Natural killer cell treated with Interleukin-12 subunit alpha and Interleukin-12 subunit beta and Interleukin-15 and Interleukin-18, amount 100 ng/mL, for 72 hours (primary cell): ENCODE results near the gene SLC25A23. TPM values are rescaled to one million over a fixed set of nuclear protein-coding genes. Genes with fewer than 3 reads are reported as not detected.

Source experiments
- ATAC-seq, 2 donors: fragments of 150-1000 bp; cut with Tn5 transposase in 1 of 2; sonication (Bioruptor Pico), chemical (Tn5 transposase) in 1 of 2; 2 replicates each; pipeline ENCODE4 v1.10.0; 2021
- DNase-seq: peaks from one replicate; pipeline ENCODE4 v3.0.0; 2022; ENCODE audit warnings: low spot score
- H3K27ac Mint-ChIP-seq, 2 donors: 1 replicate in 1 of 2; 2 replicates in 1 of 2; pipeline ENCODE4 v1.8.0; 2022; ENCODE audit warnings: mixed read lengths in 2 of 2, mild to moderate bottlenecking in 1 of 2, moderate library complexity in 1 of 2
- H3K27me3 Mint-ChIP-seq, 2 donors: 1 replicate in 1 of 2; 2 replicates in 1 of 2; pipeline ENCODE4 v1.8.0; 2022; ENCODE audit warnings: mixed read lengths in 2 of 2
- H3K36me3 Mint-ChIP-seq: one replicate; pipeline ENCODE4 v1.8.0; 2022; ENCODE audit warnings: mixed read lengths
- H3K4me1 Mint-ChIP-seq, 2 donors: 1 replicate in 1 of 2; 2 replicates in 1 of 2; pipeline ENCODE4 v1.8.0; 2022; ENCODE audit warnings: low read depth in 2 of 2, mixed read lengths in 2 of 2, mild to moderate bottlenecking in 1 of 2
- H3K4me3 Mint-ChIP-seq: one replicate; pipeline ENCODE4 v1.8.0; 2022; ENCODE audit warnings: mixed read lengths
- H3K9me3 Mint-ChIP-seq: 2 replicates; pipeline ENCODE4 v1.8.0; 2022; ENCODE audit warnings: mixed read lengths
- total RNA-seq, 2 donors: library from RNA; stranded (reverse); gene quantifications; one replicate each; pipeline ENCODE4 v1.2.3, GENCODE V29; 2022

The SLC25A23 gene
- total RNA-seq, 2 donors from 2014 or later, result 5.4 to 10.5 TPM

- Mint-ChIP-seq H3K27me3 (no peaks in the 10 kb centered on the region), H3K4me3 (no peak overlapping the region), H3K36me3 (no peaks in the 10 kb centered on the region), H3K9me3 (no peaks in the 10 kb centered on the region), H3K27ac (no peak overlapping the region), H3K4me1 (peaks cover 10 to 13% of the 10 kb centered on the region in 2 donors)
- DNase-seq (no peak), ATAC-seq (no peak)
Measured at GRCh38 chr19:6417713-6418561, 41.7 kb downstream of the SLC25A23 start.

- no peak for ATAC-seq
- Mint-ChIP-seq H3K36me3 (no peaks in the 10 kb centered on the region), H3K27ac (no peak overlapping the region), H3K27me3 (no peaks in the 10 kb centered on the region), H3K9me3 (no peaks in the 10 kb centered on the region), H3K4me3 (no peak overlapping the region), H3K4me1 (peaks cover 0 to 3% of the 10 kb centered on the region in 2 donors)
- no peak for DNase-seq
Measured at GRCh38 chr19:6416658-6417405, 42.8 kb downstream of the SLC25A23 start.

GRCh38 chr19:6415591-6416190 lies 43.9 kb downstream of the SLC25A23 start:
- H3K4me1 Mint-ChIP-seq, result peaks cover 0 to 2% of the 10 kb centered on the region in 2 donors
- H3K9me3 Mint-ChIP-seq, result no peaks in the 10 kb centered on the region
- H3K27ac Mint-ChIP-seq, result no peak overlapping the region
- no peaks in the 10 kb centered on the region for H3K27me3 Mint-ChIP-seq
- no peaks in the 10 kb centered on the region for H3K36me3 Mint-ChIP-seq
- DNase-seq (no peak), ATAC-seq (no peak)
- no peak overlapping the region for H3K4me3 Mint-ChIP-seq

- Mint-ChIP-seq H3K36me3 (no peaks in the 10 kb centered on the region), H3K4me3 (no peak overlapping the region), H3K27me3 (no peaks in the 10 kb centered on the region), H3K27ac (no peak overlapping the region), H3K4me1 (peaks cover 0 to 1% of the 10 kb centered on the region in 2 donors), H3K9me3 (no peaks in the 10 kb centered on the region)
- ATAC-seq (peak in 1 of 2 donors; percentile 7), DNase-seq (no peak)
Measured at GRCh38 chr19:6414793-6415590, 44.6 kb downstream of the SLC25A23 start.

- Mint-ChIP-seq H3K36me3 (no peaks in the 10 kb centered on the region), H3K4me1 (no peaks in the 10 kb centered on the region), H3K9me3 (no peaks in the 10 kb centered on the region), H3K27ac (no peak overlapping the region), H3K27me3 (no peaks in the 10 kb centered on the region), H3K4me3 (no peak overlapping the region)
- DNase-seq, result no peak
- ATAC-seq, result no peak
Measured at GRCh38 chr19:6413721-6414643, 45.6 kb downstream of the SLC25A23 start.

GRCh38 chr19:6413291-6413690 lies 46.3 kb downstream of the SLC25A23 start:
- no peaks in the 10 kb centered on the region for H3K9me3 Mint-ChIP-seq
- no peaks in the 10 kb centered on the region for H3K27me3 Mint-ChIP-seq
- DNase-seq (no peak), ATAC-seq (no peak)
- no peaks in the 10 kb centered on the region for H3K36me3 Mint-ChIP-seq
- H3K4me1 Mint-ChIP-seq, result no peaks in the 10 kb centered on the region
- no peak overlapping the region for H3K27ac Mint-ChIP-seq
- no peak overlapping the region for H3K4me3 Mint-ChIP-seq

- Mint-ChIP-seq H3K4me1 (no peaks in the 10 kb centered on the region), H3K36me3 (no peaks in the 10 kb centered on the region), H3K9me3 (no peaks in the 10 kb centered on the region), H3K27ac (no peak overlapping the region), H3K4me3 (no peak overlapping the region), H3K27me3 (no peaks in the 10 kb centered on the region)
- no peak for DNase-seq
- peak; percentile 34 to 50 for ATAC-seq
Measured at GRCh38 chr19:6412447-6413091, 47.0 kb downstream of the SLC25A23 start.

GRCh38 chr19:6412061-6412446 lies 47.5 kb downstream of the SLC25A23 start:
- Mint-ChIP-seq H3K4me3 (no peak overlapping the region), H3K4me1 (no peaks in the 10 kb centered on the region), H3K27ac (no peak overlapping the region), H3K36me3 (no peaks in the 10 kb centered on the region), H3K27me3 (no peaks in the 10 kb centered on the region), H3K9me3 (no peaks in the 10 kb centered on the region)
- peak in 1 of 2 donors; percentile 19 for ATAC-seq
- no peak for DNase-seq

- no peak overlapping the region for H3K4me3 Mint-ChIP-seq
- H3K36me3 Mint-ChIP-seq, result no peaks in the 10 kb centered on the region
- no peaks in the 10 kb centered on the region for H3K9me3 Mint-ChIP-seq
- no peaks in the 10 kb centered on the region for H3K4me1 Mint-ChIP-seq
- no peak for ATAC-seq
- no peak for DNase-seq
- H3K27ac Mint-ChIP-seq, result no peak overlapping the region
- no peaks in the 10 kb centered on the region for H3K27me3 Mint-ChIP-seq
Measured at GRCh38 chr19:6409346-6409745, 50.2 kb downstream of the SLC25A23 start.

- Mint-ChIP-seq H3K4me1 (no peaks in the 10 kb centered on the region), H3K9me3 (no peaks in the 10 kb centered on the region), H3K27me3 (no peaks in the 10 kb centered on the region), H3K36me3 (no peaks in the 10 kb centered on the region), H3K4me3 (no peak overlapping the region), H3K27ac (no peak overlapping the region)
- no peak for ATAC-seq
- no peak for DNase-seq
Measured at GRCh38 chr19:6406401-6406800, 53.2 kb downstream of the SLC25A23 start.

GRCh38 chr19:6402837-6403608 lies 56.6 kb downstream of the SLC25A23 start:
- H3K9me3 Mint-ChIP-seq, result no peaks in the 10 kb centered on the region
- DNase-seq, result no peak
- H3K27me3 Mint-ChIP-seq, result no peaks in the 10 kb centered on the region
- H3K27ac Mint-ChIP-seq, result no peak overlapping the region
- H3K4me3 Mint-ChIP-seq, result no peak overlapping the region
- ATAC-seq, result no peak
- H3K36me3 Mint-ChIP-seq, result no peaks in the 10 kb centered on the region
- no peaks in the 10 kb centered on the region for H3K4me1 Mint-ChIP-seq

GRCh38 chr19:6402058-6402457 lies 57.5 kb downstream of the SLC25A23 start:
- H3K4me3 Mint-ChIP-seq, result no peak overlapping the region
- ATAC-seq (no peak), DNase-seq (no peak)
- no peak overlapping the region for H3K27ac Mint-ChIP-seq
- H3K27me3 Mint-ChIP-seq, result no peaks in the 10 kb centered on the region
- H3K4me1 Mint-ChIP-seq, result no peaks in the 10 kb centered on the region
- H3K36me3 Mint-ChIP-seq, result no peaks in the 10 kb centered on the region
- no peaks in the 10 kb centered on the region for H3K9me3 Mint-ChIP-seq
